Bone marrow (tissue), 2 donors: ENCODE measurements around the gene NARS2.
"Not testable (repeated sequence)": the region's sequence is repeated elsewhere in the genome, so short reads cannot be mapped to it uniquely, and the experiment has no call there.

Experiments
- DNase-seq, 2 donors: peaks; one replicate each; lab custom pipeline; 2025; lab: John Stamatoyannopoulos, UW

Gene NARS2

DNA sequence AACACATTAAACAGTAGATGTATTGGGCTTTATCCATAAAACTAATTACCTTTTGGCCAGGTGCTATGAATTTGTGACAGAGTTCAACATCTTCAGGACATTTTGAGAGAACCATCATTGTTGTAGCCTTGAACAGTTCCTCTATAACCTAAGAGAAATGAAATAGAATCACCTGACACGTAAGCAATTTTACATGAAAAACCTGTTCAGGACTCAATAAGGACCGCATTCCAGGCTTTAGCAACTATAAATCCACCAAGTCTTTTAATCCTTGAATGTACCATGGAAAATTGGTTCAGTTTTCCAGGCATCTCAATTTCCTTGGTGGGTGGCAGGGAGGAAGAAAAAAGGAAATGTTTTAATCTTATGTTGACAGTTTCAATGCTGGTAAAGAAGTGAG lies 96.1 kb downstream of the NARS2 start:
- no peak for DNase-seq

DNA sequence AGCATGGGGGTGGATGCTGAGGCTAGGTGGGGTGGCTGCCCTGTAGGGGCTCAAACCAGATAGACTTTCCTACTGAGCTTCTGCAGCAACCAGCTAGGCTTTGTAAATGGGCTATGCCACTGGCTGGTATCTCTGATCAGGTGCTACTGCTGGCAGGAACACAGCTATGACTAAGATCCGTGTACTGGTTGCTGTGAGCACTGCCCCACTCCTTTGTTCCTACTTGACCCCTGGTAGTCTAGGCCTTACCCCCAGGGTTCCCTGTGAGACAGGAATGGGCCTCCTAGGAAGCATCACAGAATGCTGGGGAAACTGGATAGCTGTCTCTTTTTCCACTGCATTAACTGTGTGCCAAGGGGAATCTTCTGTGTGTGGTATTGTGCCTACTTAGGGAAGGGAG lies 98.6 kb downstream of the NARS2 start:
- no peak for DNase-seq

DNA sequence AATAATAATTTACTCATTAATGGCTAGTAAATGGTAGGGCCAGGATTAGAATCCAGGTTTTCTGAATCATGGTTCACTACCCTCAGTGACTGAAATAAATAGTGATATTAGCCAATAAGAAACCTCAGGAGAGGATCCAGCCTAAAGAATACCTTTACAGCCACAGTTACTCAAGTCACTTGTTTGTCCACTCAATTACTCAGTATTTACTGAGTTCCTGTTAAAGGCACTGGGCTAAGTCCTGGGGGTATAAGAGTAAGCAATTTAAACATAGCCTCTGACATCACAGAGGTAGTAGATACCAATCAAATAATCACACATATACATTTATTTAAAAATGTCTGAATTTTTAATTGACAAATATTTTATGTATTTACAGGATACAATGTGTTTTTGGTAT lies 100.2 kb downstream of the NARS2 start:
- DNase-seq, result no peak

DNA sequence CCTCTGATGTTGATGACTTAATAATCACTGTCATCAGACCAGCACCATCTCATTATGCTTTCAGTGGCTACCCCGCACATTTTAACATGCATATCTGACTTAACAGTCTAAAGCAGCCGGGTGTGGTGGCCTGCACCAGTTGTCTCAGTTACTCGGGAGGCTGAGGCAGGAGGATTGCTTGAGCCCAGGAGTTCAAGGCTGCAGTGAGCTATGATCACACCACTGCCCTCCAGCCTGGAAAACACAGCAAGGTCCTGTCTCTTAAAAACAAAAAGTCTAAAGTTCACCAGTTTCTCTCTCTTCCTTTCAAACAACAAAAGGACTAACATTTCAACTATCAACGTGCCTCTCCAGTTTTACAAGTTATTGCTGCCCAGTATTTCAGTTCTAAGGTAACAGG lies 101.8 kb downstream of the NARS2 start:
- DNase-seq, result no peak

DNA sequence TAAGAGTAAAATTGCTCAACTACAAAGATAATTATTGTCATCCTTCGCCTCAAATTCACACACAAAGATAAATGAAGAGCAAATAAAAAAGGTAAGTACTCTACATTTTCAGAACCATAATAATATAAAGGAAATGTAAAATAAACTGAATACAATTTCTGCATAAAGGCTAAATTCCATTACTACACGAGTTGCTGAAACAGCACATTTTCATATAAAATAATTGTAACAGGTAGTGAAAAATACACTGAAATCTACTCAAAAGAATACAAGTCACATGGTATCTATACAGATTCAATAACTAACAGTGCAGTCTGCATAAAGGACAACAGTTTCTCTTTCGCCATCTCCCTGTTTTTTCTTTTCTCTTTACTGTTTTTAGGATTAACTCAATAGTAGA lies 102.3 kb downstream of the NARS2 start:
- no peak for DNase-seq

DNA sequence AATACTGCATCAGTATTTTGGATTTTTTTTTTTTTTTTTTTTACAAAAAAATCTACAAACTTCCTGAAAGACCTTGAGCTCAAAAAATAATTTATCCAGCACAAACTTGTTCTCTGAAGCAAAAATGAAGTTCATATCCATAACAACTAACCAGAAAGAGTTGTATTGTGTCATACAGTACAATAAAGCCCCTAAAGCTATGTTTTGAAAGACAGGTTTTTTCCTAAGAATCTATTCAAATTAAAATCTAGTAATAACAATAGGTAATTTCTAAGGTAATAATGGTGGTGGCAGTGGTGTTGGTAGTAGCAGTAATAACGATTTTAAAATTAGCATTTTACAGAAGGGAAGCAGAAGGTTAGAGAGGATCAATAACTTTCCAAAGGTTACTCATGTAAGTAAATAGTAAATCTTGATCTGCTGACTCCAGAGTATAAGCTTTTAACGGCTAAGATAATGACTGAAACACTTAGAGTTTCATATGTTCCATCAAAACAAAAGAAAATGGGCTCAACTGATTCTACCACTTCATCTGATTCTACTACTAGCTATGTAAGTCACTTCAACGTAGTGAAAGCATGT lies 103.7 kb downstream of the NARS2 start:
- no peak for DNase-seq

DNA sequence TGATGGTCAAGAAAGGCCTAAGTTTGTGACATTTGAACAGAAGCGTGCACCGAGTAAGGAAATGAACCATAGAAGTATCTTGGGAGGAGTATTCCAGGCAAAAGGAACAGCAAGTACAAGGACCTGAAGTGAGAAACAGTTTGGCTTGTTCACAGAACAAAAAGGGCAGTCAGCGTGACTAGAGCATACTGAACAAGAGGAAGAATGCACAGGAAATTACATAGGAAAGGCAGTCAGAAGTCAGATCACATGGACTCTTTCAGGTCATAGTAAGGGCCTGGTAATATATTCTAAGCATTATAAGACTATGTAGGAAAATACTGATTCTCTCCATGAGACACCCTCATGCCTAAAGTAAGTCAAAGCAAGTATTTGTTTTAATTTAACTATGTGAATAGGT lies 104.8 kb downstream of the NARS2 start:
- DNase-seq, result peak in 1 of 2 donors; percentile 67

DNA sequence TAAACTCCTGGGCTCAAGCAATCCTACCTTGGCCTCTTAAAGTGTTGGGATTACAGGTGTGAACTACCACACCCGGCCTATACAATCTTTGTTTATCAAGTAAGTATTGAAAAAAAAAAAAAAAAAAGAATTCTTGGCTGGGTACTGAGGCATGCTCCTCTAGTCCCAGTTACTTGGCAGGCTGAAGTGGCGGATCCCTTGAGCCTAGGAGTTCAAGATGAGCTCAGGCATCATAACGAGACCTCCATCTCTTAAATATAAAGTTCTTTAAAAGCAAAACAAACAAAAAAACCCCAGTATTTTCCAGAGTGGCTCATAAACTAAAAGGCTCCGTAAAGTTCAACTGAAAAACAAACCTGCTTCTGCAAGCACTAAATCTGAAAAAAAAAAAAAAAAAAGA lies 106.7 kb downstream of the NARS2 start:
- no peak for DNase-seq

DNA sequence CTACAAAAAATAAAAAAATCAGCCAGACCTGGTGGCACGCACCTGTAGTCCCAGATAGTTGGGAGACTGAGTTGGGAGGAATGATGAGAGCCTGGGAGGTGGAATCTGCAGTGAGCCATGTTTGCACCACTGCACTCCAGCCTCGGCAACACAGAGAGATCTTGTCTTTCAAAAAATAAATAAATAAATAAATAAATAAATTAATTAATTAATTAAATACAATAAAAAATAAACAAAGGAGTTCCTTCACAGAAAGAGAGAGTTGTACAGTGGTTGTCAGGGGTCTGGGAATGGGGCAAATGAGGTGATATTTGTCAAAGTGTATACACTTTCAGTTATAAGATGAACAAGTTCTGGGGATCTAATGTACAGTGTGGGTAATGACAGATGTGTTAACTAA lies 107.3 kb downstream of the NARS2 start:
- DNase-seq, result no peak

DNA sequence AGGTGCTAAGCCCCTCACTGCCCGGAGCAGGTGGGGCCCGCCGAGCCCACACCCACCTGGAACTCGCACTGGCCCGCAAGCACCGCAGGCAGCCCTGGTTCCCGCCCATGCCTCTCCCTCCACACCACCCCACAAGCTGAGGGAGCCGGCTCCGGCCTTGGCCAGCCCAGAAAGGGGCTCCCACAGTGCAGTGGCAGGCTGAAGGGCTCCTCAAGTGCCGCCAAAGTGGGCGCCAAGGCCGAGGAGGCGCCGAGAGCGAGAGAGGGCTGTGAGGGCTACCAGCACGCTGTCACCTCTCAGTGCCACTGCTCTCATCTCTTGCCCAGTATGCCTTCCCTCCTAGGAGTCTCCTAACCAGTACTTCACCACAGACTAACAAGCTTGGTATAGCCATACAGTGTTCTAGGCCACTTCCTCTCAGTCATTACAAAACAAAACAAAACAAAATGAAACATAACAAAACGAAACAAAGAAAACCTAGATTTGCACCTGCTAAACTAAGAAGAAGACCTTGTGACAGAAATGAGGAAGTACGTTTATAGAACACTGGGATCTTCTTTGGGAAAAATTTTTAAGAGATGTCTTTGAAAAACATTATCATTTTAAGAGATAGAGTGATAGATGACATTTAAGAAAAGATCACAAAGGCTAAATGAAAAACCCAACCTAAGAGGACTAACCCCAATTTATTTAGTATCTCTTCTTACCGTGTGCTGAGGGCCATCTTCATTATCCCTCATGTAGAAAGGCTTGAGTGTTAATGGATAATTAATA lies 109.3 kb downstream of the NARS2 start:
- DNase-seq, result peak in 1 of 2 donors; percentile 91

DNA sequence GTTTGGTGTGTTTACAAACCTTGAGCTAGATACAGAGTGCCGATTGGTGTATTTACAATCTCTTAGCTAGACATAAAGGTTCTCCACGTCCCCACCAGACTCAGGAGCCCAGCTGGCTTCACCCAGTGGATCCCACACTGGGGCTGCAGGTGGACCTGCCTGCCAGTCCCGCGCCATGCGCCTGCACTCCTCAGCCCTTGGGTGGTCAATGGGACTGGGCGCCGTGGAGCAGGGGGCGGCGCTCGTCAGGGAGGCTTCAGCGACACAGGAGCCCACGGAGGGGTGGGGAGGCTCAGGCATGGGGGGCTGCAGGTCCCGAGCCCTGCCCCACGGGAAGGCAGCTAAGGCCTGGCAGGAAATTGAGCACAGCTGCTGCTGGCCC lies 109.9 kb downstream of the NARS2 start:
- not testable (repeated sequence) for DNase-seq

DNA sequence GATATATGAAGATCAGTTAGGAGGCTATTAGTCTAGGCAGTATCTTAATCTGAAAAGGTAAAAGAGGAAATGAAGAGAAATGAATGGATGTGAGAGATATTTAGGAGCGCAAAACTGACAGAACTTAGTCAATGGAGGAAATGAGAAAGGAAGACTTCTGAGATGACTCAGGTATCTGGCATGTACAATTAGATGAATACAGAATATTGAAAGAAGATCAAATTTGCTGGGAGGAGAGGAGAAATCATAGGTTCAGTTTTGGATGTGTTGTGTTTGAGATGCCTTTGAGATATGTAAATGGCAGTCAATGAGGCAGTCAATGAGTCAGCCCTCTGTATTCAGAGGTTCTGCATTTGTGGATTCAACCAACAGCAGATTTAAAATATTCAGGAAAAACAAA lies 114.2 kb downstream of the NARS2 start:
- no peak for DNase-seq

DNA sequence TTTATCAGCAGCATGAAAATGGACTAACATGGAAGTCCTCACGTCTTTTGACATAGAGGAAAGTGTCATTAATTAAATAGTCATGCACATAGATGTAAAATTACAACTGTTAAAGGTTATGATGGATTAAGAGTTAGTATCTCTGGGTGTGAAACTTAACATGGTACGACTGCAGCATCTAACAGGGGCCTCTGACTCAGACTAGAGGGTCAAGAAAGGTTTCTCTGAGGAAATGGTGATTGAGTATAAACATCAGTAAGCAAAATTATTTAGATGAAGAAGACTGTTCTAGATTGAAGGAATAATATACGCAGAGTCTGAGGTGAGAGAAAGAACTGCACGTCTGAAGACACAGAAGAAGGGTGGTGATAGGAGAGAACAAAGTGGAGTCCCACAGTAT lies 114.9 kb downstream of the NARS2 start:
- no peak for DNase-seq

DNA sequence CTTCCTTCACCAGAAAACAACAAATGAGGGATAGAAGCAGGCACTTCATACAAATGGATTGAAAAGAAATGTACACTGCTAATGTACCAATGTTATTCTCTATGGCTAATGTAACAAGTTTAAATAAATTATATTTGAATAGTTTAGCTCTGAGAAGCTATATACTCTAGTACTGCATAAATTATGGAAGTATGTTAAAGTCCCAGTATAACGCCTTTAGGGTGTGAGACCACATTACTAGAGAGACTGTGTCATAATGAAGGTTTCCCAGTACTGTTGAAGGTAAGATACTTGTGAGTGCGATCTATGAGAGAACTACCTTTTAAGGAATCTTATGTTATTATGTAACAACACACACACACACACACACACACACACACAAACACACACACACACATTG lies 117.2 kb downstream of the NARS2 start:
- no peak for DNase-seq

DNA sequence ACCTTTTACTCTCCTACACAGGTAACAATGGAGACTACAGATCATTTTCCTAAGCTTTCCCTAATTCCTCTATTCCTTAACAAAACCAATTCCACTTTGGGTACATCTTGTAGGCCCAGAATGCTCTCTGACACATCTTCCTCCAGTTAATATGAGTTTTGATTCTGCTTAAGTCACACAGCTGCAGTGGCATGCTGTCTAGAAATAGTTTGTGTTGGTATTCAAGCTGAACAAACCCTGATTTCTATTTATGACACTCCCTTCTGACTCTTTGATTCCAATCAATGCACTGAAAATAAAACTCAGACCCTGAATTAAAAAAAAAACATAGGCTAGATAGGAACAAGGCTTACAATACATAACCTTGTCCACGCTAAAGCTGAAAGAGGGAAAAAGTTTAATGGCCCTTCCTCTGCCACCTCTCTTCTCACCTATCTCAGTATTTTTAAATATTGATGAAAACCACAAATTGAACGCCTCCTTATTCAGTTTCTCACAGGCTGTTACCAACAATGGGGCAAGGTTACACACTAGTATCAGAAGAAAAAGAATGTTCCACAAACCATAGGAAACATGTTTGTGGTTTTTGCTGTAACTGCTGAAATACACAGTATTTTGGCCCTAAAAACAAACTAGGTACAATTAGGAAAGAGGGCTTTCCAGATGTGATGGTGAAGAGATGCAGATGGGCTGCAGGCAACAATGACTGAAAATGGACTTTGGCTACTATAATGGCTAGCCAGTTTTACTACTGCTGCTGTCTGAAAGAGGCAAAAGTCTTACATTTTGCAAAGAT lies 121.3 kb downstream of the NARS2 start:
- no peak for DNase-seq

DNA sequence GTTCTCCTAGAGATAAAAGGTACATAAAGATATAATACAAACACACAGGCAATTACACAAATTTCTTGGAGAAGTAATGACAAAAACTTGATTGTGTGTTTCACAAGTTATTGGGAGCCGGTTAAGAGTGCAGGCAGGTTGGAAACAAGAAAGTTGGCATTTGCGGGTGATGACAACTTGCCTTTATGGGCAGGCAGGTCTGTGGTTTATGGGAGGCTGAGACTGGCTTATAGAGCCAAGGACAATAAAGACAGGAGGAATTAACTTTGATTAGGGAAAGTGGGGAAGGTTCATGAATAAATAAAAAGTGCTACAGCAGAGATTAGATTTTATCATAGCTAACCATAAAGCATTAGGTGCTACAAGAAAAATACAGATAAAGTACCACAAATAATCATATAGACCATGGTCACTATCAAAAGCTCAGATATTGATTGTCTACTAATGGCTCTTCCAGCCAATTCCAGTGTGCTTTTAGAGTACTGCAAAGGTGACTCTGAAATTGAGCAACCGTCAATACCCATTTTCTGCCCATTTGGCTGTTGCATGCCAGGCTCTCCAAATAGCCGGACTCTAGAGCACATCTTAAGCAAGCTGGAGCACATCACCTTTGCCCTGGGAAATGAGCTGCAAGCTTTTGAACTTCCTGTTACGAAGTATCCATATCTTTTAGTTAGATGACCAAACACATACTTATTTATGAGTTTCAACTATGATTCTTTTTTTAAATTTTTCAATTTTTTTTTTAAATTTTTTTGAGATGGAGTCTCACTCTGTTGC lies 123.1 kb downstream of the NARS2 start:
- no peak for DNase-seq

DNA sequence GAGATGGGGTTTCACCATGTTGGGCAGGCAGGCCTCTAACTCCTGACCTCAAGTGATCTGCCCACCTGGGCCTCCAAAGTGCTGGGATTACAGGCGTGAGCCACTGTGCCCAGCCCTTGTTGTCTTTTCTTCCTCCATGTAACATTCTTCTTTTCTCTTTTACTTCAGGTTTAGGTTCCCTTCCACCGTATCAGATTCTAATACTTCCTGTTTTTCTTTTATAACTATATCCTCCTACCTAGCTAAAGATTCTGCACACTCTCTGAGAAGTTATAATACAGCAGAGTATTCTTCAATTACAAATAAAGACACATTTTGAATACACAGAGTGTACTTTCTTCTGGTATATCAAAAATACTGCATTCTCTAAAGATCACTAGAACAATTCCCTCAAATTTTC lies 123.8 kb downstream of the NARS2 start:
- no peak for DNase-seq

DNA sequence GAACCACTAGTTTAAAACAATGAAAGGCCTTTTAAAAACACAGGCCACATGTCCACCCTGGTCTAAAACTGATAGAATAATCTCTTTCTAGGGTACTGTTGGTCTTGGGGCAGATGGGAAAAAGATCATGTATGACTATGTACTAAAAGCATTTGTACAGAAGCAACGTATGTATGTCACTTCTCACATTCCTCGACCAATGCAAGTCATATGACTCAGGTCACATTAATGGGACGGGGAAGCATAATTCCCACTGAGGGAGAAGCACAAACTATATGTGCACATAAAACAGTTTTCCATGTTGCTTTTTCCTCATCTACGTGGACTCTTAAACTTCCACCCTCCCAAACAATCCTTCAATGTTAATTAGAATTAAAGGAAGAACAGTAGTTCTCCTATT lies 124.8 kb downstream of the NARS2 start:
- DNase-seq, result no peak

DNA sequence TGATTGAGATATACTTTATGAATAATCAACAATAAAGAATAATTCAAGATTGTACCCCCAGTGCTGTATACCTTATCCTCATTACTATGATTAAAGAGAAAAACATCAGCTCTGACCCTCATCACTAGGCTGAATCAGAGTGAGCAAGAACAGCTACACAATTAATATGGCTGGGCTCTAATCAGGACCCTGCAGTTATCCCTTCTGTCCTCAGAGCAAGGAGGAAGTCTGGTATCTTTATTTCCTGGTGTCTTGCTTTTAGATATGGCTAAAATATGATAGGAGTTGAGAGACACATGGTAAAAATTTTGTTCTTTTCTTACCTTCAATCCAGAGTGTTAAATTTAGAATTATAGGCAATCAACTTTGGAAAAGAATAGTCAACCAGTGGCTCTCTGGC lies 128.5 kb downstream of the NARS2 start:
- no peak for DNase-seq

DNA sequence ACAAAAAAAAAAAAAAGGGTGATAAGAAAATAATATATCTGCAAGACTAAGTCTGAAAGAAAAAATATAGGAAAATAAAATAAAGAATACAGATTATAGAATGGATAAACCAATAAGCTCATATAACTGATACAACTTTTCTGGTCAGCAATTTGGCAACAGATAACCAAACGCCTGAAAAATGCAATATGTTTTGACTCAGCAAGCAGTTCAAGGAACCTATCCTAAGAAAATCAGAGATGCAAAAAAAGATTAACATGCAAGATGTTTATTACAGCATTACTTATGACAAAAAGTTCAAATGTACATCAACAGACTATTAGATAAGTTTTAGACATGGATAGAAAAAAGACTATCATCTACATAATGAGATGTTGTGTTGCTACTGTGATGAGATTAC lies 129.9 kb downstream of the NARS2 start:
- DNase-seq, result no peak

DNA sequence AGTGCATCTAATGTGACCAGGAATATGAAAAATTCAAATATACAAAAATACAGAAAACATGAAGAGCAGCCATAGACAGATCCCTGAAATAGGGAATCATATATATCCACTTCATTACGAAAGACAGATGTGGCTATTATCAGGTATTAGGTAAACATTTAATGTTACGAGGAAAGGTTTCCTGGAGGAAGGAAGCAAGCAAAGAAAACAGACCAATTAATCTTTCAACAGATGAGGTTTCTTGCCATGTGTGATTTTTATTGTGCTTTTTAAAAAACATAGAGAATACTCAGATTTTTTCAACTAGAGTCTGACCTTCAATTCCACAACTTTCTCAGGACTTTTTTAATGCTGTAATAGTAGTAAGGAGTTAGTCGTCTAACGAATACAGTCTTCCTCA lies 132.7 kb downstream of the NARS2 start:
- DNase-seq, result no peak

DNA sequence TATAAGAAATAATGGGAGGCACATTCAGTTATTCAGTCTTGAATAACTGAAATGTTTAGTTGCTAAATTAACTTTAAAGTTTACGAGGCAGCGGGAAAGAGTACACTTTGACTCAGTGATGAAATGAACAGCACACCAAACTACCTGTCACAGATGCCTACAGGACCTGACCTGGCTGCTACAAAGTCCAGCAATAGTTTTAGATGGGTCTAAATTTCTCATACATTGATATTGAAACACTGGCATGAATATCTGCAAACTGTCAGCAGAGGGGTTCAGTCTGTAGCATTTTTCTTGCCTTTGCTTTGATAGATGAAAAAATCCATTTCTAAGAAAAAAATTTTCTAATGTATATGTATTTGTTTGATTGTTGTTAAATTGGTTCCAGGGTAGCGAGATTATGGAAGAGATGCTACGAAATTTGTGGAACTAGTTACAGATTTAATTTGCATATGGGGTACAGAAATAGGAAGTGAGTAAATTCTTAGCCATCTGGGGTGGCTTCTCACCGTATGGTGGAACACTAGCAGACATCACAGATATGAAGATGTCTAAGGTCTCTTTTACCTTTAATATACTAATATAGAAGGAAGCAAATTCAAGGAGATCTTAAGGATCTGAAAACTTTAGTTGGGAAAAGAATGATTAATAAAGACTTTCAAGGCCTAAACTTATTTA lies 136.2 kb downstream of the NARS2 start:
- no peak for DNase-seq
